Activated CD4-positive, CD25-positive, alpha-beta regulatory T cell treated with anti-CD3 and anti-CD28 coated beads, Interleukin-2, amount 50 U/mL, for 72 hours (primary cell): ENCODE data around the gene SHISA5.
A peak's percentile ranks its signal among the peaks of the same experiment; 100 is the strongest.

Experiments
- DNase-seq: peaks from one replicate; pipeline ENCODE4 v3.0.0; 2021

Gene SHISA5

DNA sequence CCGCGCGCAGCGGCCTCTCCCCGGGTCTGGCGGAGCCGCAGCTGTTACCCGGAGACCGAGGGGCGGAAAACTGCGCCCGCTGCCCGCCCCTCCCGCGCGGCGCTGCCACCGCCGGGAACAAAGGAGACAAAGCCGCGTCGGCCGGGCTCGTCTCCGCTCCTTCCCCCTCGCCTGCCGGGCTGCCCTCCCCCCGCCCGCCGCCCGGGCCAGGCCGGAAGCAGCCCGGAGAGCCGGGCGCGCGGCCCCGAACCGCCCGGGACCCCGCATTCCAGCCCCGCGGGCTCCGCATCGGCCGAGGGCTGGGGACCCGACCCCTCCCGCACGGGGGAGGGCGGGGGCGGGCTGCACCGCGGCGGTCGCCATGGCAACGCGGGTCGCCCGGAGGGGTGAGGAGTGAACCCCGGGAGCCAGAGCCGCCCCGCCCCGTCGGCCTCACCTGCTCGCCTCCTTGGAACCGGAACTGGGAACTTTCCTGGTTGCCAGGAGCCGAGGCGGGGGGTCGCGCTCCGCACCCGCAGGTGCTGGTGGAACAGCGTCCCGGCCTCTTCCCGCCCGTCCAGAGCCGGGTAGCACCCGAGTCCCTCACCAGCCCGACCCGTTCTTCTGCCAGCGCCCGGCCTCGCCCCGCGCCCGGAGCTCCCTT is 74.5 kb downstream of the SHISA5 start:
- DNase-seq, result peak; percentile 61

DNA sequence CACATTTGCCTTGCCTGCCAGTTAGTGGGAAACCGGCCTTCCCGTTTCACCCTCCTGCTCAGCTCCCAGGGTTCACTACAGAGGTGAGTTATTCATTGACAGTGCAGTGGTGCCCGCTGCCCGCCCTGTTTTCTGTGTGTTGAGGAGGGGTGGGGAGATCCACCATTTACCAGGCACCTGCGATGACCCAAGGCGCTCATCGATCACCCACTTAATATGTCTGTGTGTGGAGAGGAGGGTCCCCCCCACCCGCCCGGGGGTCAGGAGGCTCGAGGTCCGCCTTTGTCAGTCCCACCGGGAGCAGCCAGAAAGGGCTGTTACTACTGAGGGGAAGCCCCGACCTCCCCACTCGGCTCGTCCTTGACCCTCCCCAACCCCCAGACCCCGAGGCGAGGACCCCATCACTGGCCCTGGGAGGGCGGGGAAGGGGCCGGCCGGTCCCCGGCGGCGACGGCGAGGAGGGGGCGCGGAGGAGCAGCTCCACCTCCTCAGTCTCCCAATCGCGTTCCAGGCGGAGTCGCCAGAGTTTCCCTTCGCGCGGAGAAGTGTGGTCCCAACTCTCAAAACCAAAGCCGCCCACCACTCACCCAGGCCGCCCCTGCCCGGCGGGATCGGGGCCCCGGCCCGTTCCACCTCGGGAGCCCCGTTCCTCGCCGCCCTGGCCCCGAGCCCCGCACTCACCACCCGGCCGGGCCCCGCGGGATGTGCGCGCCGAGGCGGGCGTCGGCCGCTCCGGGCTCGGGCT is 75.2 kb downstream of the SHISA5 start:
- peak; percentile 40 for DNase-seq

DNA sequence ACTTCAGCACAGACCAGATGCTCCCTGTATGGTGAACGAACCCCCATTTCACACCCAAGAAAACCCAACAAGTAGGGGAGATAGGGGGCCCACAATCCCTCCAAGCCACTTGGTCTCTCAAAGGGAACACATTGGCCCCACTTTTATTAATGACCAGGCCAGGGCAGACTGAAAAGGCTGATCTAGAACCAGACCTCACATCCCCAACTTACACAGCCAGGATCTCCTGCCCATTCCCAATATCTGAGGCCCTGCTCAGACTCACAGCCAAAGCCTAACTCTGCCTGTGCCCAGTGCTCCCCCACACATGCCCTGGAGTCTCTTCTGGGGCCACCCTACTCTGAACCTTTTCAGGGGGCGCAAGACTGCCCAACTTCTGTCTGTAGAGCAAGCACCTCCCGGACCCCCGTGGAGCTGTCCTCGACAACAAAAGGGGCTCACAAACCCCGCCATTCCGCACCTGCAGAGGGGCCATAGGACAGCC is 75.8 kb downstream of the SHISA5 start:
- no peak for DNase-seq

DNA sequence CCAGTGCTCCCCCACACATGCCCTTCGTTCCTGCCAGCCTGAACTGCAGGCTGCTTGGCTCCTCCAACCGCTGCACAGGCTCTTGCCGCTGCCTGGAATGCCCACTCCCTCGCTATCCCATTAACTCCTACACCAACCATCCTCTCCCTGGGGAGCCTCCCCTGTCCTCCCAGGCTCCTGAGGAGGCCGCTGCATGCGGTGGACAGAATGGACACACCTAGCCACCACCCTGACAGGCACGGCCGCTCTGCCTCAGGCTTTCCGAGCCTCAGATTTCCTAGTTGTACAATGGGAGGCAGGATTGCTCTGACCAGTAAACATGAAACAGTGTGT is 76.4 kb downstream of the SHISA5 start:
- DNase-seq, result no peak

DNA sequence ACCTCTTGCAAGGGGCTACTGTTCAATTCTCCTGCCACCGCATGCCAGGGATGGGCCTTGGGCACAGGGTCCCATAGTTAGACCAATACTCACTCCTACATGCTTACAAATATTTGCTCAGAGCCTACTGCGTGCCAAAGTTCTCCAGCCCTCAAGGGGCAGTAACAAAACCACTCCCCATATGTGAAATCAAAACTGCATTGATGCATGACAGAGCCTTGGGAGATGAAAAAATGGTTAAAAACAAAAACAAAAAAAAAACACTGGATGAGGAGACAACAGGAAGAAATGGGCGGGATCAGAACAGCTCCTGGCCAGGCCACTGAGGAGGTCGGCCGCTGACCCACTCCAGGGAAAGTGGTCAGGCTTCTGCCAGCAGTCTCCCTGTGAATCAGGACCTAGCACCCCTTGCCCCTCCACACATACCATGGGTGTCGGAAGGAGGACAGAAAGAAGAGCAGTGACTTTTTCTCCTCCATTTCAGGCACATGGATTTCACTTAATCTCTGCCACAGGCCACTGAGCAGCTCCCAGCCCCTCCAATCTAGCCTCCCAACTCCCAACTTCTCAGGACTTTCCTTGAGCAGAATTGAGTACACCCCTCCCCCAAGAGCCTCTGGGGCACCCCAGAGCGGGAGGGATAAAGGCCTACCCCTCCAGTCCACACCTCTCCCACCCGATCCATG is 76.9 kb downstream of the SHISA5 start:
- no peak for DNase-seq

DNA sequence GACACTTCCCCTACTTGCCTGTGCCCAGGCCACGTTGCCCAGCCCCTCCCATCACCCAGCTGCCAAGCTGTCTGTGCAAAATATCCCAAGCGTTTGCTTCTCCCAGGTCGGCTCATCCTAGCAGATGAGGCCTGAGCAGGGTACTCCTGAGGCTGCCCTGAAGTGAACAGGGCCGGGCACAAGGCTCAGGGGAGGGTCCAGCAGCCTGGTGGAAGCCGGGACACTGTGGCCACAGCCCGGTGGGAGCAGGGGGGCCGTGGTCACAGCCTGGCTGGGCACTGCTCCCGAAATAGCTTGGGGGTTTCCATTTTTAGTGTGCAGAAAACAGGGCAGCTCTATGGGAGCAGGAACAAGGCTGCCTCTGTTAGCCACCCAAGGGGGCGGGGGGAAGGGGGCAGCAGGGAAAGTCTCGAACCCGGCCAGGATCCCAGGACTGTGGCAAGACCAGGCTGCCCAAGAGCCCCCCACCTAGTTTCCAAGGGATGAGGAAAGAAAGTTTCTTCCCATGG is 77.5 kb downstream of the SHISA5 start:
- DNase-seq, result no peak

DNA sequence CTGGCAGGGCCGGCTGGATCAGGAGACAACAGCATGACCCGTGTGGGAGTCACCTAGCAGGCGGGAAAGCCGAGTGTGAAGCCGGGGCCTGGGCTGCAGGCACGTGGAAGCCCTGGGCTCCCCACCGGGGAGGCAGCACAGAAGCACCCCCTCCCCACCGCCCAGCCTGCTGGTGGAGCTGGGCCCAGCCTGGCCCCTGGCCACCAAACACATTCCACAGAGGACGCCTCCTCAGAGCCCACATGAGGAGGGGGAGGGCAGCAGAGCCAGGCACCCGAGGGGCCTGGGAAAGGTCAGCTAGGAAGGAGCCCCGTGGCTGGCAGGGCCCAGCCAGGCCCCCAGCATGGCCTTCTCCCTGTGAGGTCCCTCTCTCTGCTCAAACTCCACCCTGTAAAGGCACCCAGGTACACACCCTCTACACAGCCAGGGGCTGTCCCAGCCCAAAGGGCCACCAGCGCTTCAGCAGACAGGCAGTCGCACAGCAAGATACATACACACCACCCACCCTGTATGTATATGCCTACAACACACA is 78.6 kb downstream of the SHISA5 start:
- DNase-seq, result no peak

DNA sequence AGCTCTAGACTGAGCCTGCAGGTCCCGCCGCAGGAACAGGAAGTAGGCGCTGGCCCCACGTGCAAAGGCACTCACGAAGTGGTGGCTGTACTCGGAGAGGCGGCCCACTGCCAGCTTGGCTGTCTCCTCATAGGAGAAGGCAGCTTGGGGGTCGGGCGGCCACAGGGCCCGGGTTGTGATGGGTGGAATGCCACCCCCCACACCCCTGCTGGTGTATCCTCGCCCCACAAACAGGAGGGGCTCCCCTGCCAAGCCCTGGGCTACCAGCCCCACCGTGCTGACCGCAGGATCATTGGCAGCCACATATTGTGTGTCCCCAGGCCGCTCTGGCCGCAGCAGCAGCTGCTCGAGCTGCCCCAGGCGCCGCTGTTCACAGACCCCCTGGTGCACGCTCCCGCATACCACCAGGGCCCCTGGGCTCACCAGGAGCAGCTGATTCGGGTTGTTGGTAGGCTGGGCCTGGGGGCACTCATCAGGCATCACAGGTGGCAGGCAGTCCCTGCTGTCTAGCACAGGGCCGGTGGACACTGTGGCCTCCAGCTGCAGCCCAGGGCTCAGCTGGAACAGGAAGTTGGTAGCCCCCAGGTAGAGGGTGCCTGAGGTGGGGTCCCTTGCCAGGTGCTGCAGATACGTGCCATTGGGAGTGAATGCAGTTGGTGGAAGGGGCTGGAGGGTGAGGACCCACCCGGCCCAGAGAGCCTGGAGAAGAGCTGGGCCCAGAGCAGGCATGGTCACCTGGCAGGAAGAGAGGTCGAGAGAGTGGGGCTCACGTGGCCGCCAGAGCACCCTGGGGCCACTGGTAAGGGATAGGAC is 79.9 kb downstream of the SHISA5 start:
- no peak for DNase-seq

DNA sequence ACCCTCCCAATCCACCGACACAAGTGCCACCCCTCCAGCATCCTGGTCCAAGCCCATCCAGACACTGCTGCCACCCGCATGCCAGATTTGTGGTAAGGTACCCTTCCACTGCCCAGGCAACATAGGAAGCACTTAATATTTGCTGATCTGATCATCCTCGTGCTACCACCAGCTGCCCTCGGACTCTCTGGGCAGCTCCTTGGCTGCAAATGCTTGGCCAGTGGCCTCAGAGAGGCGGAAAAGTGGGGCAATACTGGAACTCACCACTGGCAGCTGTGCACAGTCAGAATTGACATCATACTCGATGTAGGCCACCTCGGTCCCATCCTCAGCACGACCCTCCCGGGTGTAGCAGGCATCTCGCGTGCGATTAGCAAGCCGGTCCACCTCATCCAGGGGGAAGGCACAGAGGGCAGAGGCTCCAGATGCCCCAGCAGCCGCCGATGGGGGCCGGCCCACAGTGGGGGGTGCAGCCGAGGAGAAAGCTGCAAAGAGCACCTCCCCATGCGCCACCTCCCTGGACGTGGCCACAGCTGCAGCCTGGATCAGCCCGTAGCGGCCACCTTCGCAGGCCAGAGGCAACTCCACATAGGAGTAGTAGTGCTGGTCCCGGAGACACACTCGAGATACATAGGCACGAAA is 80.6 kb downstream of the SHISA5 start:
- DNase-seq, result no peak

DNA sequence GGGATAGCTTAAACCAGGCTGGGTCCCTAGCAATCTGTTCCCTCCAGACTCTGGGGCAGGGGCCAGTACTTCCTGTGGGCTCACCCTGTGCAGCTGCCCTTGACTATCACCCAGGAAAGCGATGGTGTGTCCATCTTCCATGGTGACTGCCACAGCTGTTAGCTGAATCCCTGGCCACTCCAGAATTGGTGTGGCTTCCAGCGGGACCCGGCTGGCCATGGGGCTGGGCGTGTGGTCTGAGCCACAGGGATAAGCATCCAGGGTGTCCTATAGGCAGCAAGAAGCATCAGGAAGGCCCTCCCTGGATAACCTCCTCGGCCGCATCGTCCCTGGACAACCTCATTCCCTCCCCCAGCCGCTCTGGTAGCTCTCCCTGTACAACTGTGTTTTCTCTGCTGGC is 81.3 kb downstream of the SHISA5 start:
- DNase-seq, result no peak

DNA sequence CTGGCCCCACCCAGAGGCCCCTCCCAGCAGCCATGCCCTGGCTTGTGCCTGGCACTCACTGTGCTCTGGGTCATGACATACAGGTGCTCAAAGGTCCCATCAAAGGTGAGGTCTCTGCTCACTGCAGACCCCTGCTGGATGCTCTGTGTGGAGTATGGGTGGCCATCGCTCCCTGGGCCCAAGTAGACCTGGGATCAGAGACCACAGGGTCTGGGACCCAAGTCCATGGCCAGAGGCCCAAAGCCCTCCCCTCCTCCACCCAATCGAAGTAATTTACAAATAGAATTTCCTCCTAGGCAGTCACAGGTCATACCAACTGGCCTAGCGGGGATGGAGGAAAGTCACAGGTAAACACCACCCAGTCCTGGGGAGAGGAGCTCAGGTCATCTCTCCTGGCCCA is 81.7 kb downstream of the SHISA5 start:
- DNase-seq, result no peak

DNA sequence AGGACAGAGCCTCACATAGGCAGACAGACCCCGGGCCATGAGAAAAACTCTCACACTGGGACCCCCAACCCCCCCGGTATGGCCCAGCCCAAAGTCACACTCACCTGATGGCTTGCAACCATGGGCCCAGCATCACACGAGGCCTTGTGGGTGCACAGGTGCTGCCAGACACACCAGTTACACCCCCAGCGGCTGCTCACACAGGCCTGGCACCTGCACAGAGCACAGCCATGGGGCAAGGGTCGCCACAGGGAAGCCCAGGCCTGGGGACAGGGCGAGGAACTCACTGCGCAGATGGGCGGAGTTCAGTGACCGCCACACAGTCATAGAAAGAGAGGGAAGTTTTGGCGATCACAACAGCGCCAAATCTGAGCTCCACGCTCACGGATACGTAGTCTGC is 83.4 kb downstream of the SHISA5 start:
- DNase-seq, result no peak

DNA sequence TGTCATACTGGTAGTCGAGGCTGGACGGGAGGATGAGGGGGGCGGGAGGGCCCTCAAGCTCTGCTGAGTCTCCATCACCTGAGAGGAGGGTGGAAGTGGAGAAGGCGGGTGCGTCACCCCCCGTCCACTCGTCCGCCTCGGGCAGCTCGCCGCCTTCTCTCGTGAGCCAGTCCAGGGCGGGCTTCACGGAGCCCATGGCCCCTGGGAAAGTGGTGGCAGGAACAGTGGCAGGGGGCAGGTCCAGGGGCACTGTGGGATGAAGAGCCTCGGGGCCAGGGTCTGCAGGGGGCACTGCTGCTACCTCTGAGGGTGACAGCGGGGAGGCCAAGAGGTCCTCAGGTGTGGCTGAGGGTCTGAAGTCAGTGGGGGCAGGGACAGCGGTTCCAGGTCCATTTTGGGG is 84.4 kb downstream of the SHISA5 start:
- no peak for DNase-seq

DNA sequence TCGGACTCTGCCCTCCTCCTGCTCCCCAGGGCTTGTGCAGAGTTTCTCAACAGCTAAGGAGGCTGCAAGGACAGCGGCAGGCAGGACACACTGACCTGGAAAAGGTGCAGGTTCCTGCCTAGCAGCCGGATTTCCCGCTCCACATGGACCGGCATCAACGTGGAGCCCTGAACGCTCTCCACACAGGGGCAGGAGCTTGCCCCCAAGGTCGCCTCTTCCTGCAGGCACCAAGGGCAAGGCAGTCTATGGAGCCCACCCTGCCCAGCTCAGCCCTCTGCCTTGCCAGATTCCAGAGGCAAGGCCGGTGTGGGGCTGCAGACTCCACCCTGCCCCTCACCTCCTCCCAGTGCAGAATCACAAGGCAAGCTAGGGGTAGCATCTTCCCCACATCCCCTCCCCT is 84.8 kb downstream of the SHISA5 start:
- no peak for DNase-seq

DNA sequence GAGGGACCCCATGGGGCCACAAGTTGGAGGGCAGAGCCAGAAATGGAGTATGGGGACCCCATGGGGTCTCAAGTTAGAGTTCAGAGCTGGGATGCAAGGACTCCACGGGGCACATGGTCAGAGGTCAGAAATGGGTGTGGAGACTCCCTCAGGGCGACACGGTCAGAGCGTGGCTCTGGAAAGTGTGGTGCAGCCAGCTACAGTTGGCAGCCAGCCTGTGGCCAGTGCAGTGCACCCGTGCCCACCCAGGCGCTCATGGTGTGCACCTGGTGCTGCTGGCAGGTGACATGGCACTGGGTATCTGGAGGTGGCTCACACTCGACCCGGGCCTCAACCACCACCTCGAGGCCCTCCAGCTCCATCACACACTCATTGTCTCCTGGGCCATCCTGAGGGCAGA is 85.3 kb downstream of the SHISA5 start:
- DNase-seq, result no peak

DNA sequence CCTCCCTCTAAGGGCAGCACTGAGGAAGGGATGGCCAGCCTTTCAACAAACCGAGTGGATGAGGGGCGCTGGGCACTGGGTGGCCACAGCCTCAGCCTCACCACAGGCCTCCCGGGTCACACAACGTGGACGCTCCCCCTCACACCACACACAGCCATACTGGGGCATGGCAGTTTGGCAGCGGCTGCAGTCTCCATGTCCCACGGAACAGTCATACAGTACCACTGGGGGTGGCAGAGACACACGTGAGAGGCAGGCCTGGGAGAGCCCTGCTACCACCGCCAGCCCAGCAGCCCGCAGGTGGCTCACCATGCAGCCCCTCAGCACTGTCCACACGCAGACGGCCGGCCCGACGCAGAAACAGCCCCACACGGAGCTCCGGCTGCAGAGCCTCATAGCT is 85.8 kb downstream of the SHISA5 start:
- DNase-seq, result no peak
